ENCODE results near the gene COA1.

GRCh38 chr7:43750016-43750887 is 20.9 kb upstream of the COA1 start:
- TF ChIP-seq CTCF (optimal IDR thresholded peaks at IDR 0.05 in 1 of 3, IDR thresholded peaks at IDR 0.05 in 1 of 3, conservative IDR thresholded peaks at IDR 0.05 in 1 of 3; ENCODE audit: extremely low read depth in 1 of 3, insufficient read depth in 2 of 3, low read length in 3 of 3) = no peak
- no peak for TF ChIP-seq EZH2 (IDR thresholded peaks at IDR 0.05; ENCODE audit: low read length)
